ENCODE data around the gene NOX4.
"Not testable (repeated sequence)": the region's sequence is repeated elsewhere in the genome, so short reads cannot be mapped to it uniquely, and the experiment has no call there.

The NOX4 gene

DNA sequence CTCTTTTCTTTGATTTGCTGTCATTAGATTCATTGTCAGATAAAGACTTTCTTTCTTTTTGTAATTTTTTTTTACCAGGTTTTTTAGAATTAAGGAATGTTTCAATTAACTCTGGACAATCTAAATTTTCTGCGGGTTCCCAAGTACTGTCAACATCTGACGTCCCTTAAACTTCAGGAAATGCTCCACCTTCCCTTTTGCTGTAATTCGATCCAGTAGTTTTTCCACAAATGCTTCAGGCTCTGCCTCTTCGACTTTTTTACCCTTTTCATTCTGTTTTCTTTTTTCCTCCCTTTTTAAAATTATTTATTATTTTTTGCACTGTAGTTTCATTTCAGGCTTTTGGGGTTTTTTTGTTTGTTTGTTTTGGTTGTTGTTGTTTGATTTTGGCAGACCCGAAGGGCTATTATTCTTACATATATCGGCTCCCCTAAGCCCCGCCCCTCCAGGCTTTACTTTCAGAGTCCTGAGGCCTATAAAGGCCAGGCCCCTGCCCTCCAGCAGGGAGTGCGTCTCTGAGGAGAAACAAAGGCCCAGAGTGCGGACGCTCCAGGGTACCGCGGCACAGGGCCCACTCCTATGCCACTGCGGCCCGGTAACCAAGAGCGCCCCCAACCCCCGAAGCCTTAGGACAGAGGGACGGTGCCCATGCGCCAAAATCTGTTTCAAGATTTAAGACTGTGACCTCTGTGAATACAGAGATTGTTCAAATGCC lies 197.1 kb downstream of the NOX4 start:
- peak; percentile 21 for DNase-seq

DNA sequence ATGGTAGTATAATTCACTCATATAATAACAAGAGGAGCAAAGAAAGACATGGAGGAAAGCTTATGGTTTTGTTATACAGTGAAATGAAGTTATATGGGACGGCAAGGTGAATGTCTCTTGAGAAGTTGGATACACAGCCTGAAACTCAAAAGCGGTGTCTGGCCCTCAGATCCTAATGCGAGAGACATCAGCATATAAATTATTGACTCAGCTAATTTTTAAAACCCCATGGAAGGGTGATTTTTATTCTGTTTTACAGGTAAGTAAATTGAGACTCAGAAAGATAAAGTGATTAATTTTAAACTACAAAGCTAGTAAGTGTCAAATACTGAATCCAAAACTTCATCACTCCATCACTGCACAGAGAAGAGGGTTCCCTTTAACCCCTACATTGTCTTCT lies 203.2 kb downstream of the NOX4 start:
- not testable (repeated sequence) for DNase-seq

DNA sequence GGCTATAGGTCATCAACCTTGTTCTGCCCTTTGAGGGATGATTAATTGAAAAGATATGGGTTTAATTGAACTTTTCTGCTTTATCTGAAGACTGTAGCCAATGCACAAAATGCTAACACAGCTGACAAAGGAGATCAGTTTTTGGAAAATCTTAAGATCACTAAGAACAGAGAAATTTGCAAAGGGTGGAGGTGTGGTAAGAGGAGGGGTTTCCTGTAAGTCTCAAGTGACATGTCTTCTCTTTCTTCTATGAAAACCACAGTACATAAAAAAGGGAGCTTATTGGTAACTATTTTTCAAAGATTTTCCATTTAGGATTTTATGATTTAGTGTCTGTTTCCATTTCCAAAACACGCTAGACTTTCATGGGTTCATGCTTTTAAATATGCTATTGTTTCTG lies 204.6 kb downstream of the NOX4 start:
- not testable (repeated sequence) for DNase-seq

DNA sequence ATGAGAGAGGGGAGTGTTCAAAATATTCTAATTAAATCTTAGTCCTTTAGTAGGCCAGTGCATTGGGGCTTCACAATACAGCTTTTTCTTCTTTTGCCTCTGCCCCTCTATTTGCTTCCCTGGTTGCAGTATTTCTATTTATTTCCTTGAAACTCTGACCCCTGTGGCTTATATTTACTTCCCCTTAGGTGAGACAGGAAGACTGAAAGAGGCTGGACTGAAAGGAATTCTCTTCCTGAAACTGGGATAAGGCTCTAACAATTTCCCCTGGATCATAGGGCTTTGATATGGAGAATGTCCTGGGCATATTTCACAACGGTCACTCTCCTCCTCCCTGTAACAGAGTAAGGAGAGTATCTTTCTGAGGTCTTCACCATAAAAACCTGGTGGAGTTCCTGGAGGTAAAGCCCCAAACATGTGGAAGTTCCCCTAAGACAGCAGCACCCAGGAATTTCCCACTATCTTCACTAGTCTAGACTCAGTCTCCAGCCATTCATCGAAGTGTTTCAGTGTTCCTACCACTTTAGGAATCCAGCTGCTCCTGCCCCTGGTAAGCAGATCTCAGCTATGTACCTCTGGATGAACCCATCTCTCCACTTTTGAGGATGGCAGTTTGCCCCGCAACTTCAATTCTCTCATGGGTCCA lies 210.0 kb downstream of the NOX4 start:
- DNase-seq = not testable (repeated sequence)

DNA sequence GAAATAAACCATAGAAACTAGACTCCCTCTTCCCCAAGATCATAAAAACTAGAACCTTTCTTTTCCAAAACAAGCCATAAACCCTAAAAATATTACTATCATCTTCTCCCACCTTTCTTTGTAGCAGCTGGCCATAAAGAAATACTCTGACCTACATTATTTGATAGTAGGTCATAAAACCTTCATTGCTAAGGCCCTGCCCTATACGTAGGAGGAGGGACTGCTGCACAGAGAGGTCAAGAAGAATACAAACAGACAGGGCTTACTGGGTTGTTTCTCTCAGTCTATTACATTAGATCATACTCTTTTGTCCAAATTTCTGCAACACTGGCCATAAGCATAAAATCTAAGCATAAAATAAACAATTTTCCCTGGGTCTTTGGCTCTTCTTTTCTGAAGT lies 212.0 kb downstream of the NOX4 start:
- DNase-seq = no peak

DNA sequence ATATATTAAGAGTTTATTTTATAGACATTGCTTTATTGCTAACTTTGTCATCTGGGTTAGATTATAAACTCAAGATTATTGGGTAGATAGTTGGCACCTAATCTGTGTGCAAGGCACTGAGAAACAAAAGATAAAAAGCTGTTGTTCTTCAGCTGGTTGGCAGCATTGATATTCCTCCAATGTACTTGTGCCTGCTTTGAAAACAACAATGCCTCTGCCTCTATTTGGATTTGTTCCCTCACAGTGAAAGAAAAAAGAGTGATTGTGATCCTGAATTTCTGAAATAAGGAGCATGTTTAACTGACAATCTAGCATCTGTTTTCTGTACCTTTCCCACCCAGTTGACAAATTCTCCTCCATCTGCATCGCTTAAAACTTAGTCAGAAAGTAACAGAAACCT lies 215.2 kb downstream of the NOX4 start:
- DNase-seq = no peak

Data from fibroblast of skin of abdomen (primary cell).